Measurements from ENCODE around the gene CYB561D1. TPM values are rescaled to one million over a fixed set of nuclear protein-coding genes. Genes with fewer than 3 reads are reported as not detected.
A peak's percentile ranks its signal among the peaks of the same experiment; 100 is the strongest.

The CYB561D1 gene
- total and polyA plus RNA-seq, 2 of the 8 experiments (the other 6 are each of a cell fraction or from before 2014, with no cell fraction given): 3.6 to 3.8 TPM

DNA sequence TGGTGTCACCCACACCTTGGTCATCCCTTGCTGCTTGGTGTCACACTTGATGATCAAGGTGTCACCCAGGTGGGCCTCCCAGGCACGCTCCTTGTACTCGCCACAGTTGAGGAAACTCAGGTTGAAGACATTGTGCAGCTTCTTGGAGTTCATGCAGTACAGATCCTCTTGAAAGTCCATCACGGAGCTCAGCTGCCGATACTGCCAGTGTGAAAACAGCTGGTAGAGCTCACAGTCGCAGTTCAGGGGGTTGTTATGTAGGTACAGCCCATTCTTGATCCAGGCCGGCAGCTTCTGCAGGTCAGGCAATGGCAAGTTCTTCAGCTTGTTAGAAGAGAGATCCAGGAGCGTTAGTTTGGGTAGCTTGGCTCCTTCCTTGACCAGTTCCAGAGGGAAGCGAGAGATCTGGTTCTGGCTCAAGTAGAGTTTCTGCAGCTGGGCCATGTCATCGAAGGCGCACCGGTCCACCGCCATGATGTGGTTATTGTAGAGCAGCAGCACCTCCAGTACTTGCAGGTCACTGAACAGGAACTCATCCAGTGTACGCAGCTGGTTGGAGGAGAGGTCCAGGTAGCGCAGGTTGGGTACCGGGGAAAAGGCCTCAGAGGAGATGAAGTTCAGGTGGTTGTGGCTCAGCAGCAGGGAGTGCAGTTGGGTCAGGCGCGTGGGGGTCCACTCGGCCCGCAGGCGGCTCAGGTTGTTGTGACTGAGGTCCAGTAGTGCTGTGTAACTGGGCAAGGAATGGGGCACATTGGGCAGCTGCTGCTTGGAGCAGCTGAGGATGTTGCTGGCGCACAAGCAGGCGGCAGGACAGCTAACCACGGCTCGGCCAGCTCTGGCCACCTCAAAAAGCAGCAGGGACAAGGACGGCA is 14.3 kb downstream of the CYB561D1 start:
- H3K36me3 ChIP-seq (ENCODE audit: control insufficient read depth in 2 of 4, insufficient read depth in 4 of 4, low read length in 3 of 4): no peaks in the 10 kb centered on the region
- FAIRE-seq (no peak), DNase-seq (ENCODE audit: low read depth in 1 of 2, low spot score in 2 of 2) (no peak)
- H3K27ac ChIP-seq (ENCODE audit: low read depth, low read length): no peak overlapping the region
- peaks cover 10% of the 10 kb centered on the region for H3K23me2 ChIP-seq (ENCODE audit: low read depth, low read length)
- peaks cover 0 to 7% (median 3%) of the 10 kb centered on the region in 4 experiments; a peak in 1 of 7 replicates for H3K4me1 ChIP-seq (replicated peaks in 1 of 4; ENCODE audit: control insufficient read depth in 3 of 4, insufficient read depth in 4 of 4, low read length in 3 of 4)
- no peaks in the 10 kb centered on the region for H3K9me3 ChIP-seq (ENCODE audit: insufficient read depth in 2 of 2, low read depth in 1 of 2, low read length in 1 of 2)
- H3K4ac ChIP-seq (replicated peaks; ENCODE audit: insufficient read length, low read depth, low read length): no peak overlapping the region
- POLR2A ChIA-PET (ENCODE audit: partially characterized antibody): interaction anchor here (1.5 to 1.9 kb wide), 4 partner anchors 7 to 83 kb away, joined by 3 to 7 read pairs (median 4); no protein-coding TSS in a partner anchor
- H4K8ac ChIP-seq (ENCODE audit: extremely low read depth, insufficient read depth, low read length): 0 out of 2 replicates have a peak overlapping the region, but pooled peaks have one; percentile 18
- H2BK20ac ChIP-seq (ENCODE audit: low read length): no peak overlapping the region
- peak overlapping the region; percentile 35 for H4K91ac ChIP-seq (replicated peaks; ENCODE audit: insufficient read length, low read length)
- no peak overlapping the region for H3K56ac ChIP-seq (replicated peaks; ENCODE audit: insufficient read length, low read depth, low read length)
- H3K27me3 ChIP-seq (replicated peaks in 1 of 4; ENCODE audit: control insufficient read depth in 3 of 4, extremely low read depth in 1 of 4, insufficient read depth in 3 of 4, low read length in 3 of 4): peaks cover 0 to 23% (median 15%) of the 10 kb centered on the region in 4 experiments; a peak in 6 of 7 replicates
- no peak overlapping the region for H4K5ac ChIP-seq (ENCODE audit: insufficient read length, low read depth, low read length)
- no peak overlapping the region; the same call in 1 of the 2 replicates for H2AK5ac ChIP-seq (ENCODE audit: low read depth, low read length)
- no peaks in the 10 kb centered on the region for H3K79me2 ChIP-seq (ENCODE audit: control insufficient read depth in 1 of 2, insufficient read depth in 2 of 2, low read length in 2 of 2)
- H3K4me2 ChIP-seq (ENCODE audit: insufficient read depth in 1 of 2, low read depth in 2 of 2, low read length in 2 of 2): peak overlapping the region in 1 of 2 experiments; percentile 97; a peak in 1 of 4 replicates
- H4K20me1 ChIP-seq (replicated peaks in 1 of 2; ENCODE audit: control insufficient read depth in 1 of 2, insufficient read depth in 2 of 2, low read length in 2 of 2): peaks cover 2 to 7% of the 10 kb centered on the region in 2 experiments
- no peak overlapping the region for H3K23ac ChIP-seq (ENCODE audit: insufficient read length)
- H2BK5ac ChIP-seq (ENCODE audit: low read depth, low read length): no peak overlapping the region
- no peak overlapping the region for H2BK15ac ChIP-seq (ENCODE audit: low read length)
- no peak overlapping the region for H2BK120ac ChIP-seq (replicated peaks; ENCODE audit: low read depth, low read length)
- no peak overlapping the region for H2AFZ ChIP-seq (ENCODE audit: low read length)
- H3K9ac ChIP-seq (replicated peaks in 1 of 4; ENCODE audit: extremely low read depth in 1 of 4, low read depth in 3 of 4, low read length in 3 of 4): no peak overlapping the region
- H3K14ac ChIP-seq (ENCODE audit: insufficient read length): no peak overlapping the region
- no peak overlapping the region for H3K18ac ChIP-seq (ENCODE audit: extremely low read depth, low read length)
- H3K79me1 ChIP-seq (ENCODE audit: low read depth, low read length): no peaks in the 10 kb centered on the region
- no peak overlapping the region; a peak in 1 of 8 replicates for H3K4me3 ChIP-seq (ENCODE audit: extremely low read depth in 1 of 4, insufficient read depth in 2 of 4, low read depth in 3 of 4, low read length in 4 of 4)
- CTCF ChIA-PET (ENCODE audit: partially characterized antibody): interaction anchor here (1.1 to 43.7 kb wide), 5 partner anchors 1 to 476 kb away, joined by 3 to 1755 read pairs (median 666); partner anchors contain the start of genes AHCYL1, AMIGO1, ATXN7L2 and CYB561D1
- 94% methylated on average over 25 of the region's 25 CpGs; no CpG with 5 or more reads in 1 of the 2 experiments for WGBS, 2 experiments (ENCODE audit: extremely low coverage in 1 of 2, insufficient coverage in 1 of 2, insufficient read length in 1 of 2, insufficient replicate concordance in 2 of 2, low coverage in 1 of 2, low lambda C conversion rate in 2 of 2, missing lambda C conversion rate in 1 of 2)
- no peak overlapping the region for H2BK12ac ChIP-seq (ENCODE audit: low read depth, low read length)
- TF ChIP-seq POU5F1 (IDR thresholded peaks at IDR 0.05; ENCODE audit: low read depth, low read length) (no peak), SIRT6 (IDR thresholded peaks at IDR 0.05; ENCODE audit: low read length) (no peak), ASH2L (IDR thresholded peaks at IDR 0.05; ENCODE audit: low read length) (no peak), HDAC6 (IDR thresholded peaks at IDR 0.05; ENCODE audit: low read depth, low read length) (no peak), JUN (IDR thresholded peaks at IDR 0.05; ENCODE audit: low read depth, low read length) (no peak), KDM4A (IDR thresholded peaks at IDR 0.05; ENCODE audit: low read depth, low read length, severe bottlenecking) (no peak), KDM5A (IDR thresholded peaks at IDR 0.05; ENCODE audit: low read length) (no peak), GTF2F1 (IDR thresholded peaks at IDR 0.05; ENCODE audit: borderline replicate concordance, low read depth, low read length) (no peak), GABPA (IDR thresholded peaks at IDR 0.05; ENCODE audit: borderline replicate concordance, insufficient read depth, low read length) (no peak), CREB1 (IDR thresholded peaks at IDR 0.05) (no peak)
- TF ChIP-seq, protein P1, sequence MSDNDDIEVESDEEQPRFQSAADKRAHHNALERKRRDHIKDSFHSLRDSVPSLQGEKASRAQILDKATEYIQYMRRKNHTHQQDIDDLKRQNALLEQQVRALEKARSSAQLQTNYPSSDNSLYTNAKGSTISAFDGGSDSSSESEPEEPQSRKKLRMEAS (IDR thresholded peaks at IDR 0.05): no peak

Measured in H1 (cell line).